Smooth muscle cell of trachea (primary cell): ENCODE data around the gene SYNJ1. TPM values are rescaled to one million over a fixed set of nuclear protein-coding genes. Genes with fewer than 3 reads are reported as not detected.

Experiments used
- total RNA-seq: library from RNA; depleted of rRNA; stranded (reverse); fragments of >200 nt; gene quantifications from 2 replicates; pipeline ENCODE4 v1.2.1, GENCODE V29; 2014

SYNJ1 gene
- 7.1 and 10.6 TPM in 2 replicates for total RNA-seq

DNA sequence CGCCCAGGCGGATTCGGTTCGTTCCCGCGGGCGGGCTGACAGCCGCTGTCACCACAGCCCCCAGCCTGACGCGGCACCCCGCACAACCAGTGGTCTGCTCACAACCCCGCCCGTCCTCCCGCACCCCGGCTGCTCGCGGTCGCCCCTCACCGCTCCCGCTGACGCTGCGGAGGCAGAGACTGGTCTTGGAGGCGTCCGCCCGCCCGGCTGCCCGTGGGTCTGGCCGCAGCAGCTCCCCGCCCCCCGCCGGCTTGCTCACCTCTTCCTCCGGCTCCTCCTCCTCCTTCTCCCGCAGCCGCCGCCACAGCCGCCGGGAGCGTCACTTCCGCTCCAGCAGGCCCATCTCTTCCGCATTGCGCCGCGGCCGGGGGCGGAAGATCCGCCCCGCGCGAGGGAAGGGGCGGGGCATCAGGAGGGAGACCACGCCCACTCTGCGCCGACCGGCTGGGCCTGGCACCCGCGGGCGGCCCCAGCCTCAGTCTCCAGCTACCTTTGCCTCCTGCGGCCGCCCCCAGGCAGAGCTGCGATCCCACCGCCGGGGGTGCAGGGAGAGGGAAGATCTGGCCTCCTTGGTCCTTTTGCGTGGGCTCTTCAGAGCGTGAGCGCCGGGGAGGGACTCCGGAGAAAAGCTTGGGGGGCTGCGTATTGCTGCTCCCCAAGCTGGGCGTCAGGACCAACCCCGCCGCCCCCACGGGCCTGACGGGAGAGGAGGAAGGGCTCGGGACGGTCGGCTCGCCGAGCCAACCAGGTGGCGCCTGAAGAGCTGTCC lies at the start of gene SYNJ1:
SYNJ1 (minus strand) TSS at position 327 of the 769 bp plus-strand sequence. CDS start 1,118 bp downstream, outside the sequence.

DNA sequence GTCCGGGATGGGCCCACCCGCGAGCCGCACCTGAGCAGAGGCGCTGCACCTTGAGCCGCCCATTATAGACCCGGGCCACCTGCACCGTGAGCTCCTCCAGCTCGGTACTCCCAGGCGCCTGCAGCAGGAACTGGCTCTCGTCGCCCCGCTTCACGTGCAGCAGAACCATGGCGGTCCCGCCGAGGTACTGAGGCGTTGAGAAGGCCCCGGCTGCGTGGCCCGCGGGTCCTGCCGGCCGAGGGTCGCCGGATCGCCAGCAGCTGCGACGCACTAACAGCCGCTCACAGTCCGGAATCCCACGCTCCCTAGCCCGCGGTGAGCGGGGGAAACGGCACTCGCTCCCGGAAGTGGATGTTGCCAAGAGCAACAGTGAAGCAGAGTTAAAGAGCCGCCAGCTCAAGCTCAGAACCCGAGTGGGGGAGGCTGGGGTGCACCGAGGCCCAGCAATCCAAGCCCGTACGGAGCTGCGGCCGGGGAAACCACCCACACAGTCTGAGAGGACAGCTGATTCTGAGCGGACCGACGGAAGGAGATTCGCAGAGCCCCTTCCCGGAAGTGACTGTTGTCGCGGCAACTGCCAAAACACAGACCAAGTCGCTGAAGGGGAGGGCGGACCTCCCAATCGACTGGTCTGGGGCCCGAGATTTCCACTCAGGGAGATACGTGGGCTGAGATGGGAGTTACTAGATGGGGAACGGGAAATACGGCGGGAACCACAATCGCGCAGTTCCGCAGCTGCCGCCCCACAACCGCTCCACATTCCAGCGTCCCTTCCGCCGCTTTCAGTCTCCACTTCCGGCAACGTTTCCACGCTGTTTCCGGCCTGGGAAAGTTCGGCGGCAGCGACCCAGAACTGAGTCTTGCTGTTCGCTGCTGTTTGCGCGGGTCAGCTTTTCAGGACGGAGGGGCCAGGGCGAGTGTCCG lies 115.5 kb downstream of the SYNJ1 start, which contains the start of gene CFAP298:
CFAP298 (minus strand) TSS at position 303 of the 924 bp plus-strand sequence; CDS start at position 169, 134 bp downstream.

GRCh38 chr21:32585042-32585710 lies 142.6 kb downstream of the SYNJ1 start, which contains the start of gene TCP10L:
Gene TCP10L (minus strand): TSS chr21:32585523. CDS start chr21:32584304, 1,219 bp downstream.

Other genes starting within 250 kb of the SYNJ1 start
- gene TCP10L, start 142.5 kb downstream of the SYNJ1 start, total RNA-seq, result 0.17 and 0.44 TPM in 2 replicates
- 18.0 and 28.1 TPM in 2 replicates for gene CFAP298, start 115.6 kb downstream of the SYNJ1 start, total RNA-seq
- 23.8 and 26.6 TPM in 2 replicates for gene PAXBP1, start 43.7 kb upstream of the SYNJ1 start, total RNA-seq